ENCODE measurements around the gene KRTAP10-6.

DNA sequence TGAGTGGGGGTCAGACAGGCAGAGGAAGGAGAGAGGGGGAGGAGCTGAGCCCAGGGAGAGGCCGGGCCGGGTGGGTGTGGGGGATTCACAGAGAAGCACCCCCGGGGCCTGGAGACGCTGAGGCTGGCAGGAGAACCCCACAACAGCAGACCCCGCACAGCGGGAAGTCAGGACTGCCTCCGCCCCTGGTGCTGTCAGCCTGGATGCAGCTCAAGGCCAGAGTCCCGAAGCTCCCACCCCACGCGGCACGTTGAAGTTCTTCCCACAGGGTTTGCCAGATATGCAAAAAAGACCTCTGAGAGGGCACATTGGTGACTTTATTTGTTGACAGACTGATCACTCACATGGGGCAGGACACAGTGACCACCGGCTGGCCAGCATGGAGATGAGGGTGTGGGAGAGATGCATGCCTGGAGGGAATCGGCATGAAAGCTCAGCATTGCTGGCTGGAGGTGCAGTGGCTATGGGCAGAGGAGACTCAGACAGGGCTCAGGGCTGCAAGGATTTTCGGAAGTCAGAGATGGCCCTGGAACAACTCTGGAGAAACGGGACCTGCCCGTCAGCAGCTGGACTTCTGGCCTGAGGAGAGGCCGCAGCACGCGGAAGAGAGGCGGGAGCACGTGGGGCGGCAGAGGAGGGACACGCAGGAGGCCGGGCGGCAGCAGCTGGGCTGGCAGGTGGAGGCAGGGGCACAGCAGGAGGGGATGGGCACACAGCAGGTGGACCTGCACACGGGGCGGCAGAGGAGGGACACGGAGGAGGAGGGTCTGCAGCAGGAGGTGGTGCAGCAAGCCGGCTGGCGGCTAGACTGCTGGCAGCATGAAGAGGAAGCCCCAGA is 34.6 kb downstream of the KRTAP10-6 start:
- no peak for TF ChIP-seq EGR1 (IDR thresholded peaks at IDR 0.05)
- no peak for TF ChIP-seq EP300 (IDR thresholded peaks at IDR 0.05; ENCODE audit: borderline replicate concordance)
- TF ChIP-seq TAF1 (IDR thresholded peaks at IDR 0.05; ENCODE audit: low read depth), result no peak

Data from Ishikawa (cell line).